WTC11 (cell line): ENCODE measurements around the gene SUSD4. TPM values are rescaled to one million over a fixed set of nuclear protein-coding genes. Genes with fewer than 3 reads are reported as not detected.

Source experiments
- ATAC-seq: fragments of 200-7000 bp; cut with Tn5 transposase; 2 replicates; pipeline ENCODE4 v1.10.0; 2021; ENCODE audit warnings: mild to moderate bottlenecking, moderate library complexity
- CTCF ChIA-PET: fragments of 300-600 bp; sonication (Branson Sonifier 250); formaldehyde crosslinking; loops from one replicate; lab custom pipeline; 2021; ENCODE audit warnings: antibody characterized with exemption; lab: Charles Lee
- POLR2A ChIA-PET: fragments of 350-600 bp; sonication (Branson Sonifier 250); formaldehyde crosslinking; loops from one replicate; lab custom pipeline; 2021; ENCODE audit warnings: antibody characterized with exemption; lab: Charles Lee
- DNase-seq: peaks from one replicate; pipeline ENCODE4 v3.0.0; 2021; ENCODE audit warnings: low spot score
- H3K27ac Mint-ChIP-seq: 2 replicates; pipeline ENCODE4 v1.8.0; 2021; ENCODE audit warnings: mixed read lengths
- H3K27me3 Mint-ChIP-seq: 2 replicates; pipeline ENCODE4 v1.8.0; 2021; ENCODE audit warnings: low read depth, mild to moderate bottlenecking, moderate library complexity, mixed read lengths
- H3K36me3 Mint-ChIP-seq: 2 replicates; pipeline ENCODE4 v1.8.0; 2021; ENCODE audit warnings: mixed read lengths
- H3K4me1 Mint-ChIP-seq: 2 replicates; pipeline ENCODE4 v1.8.0; 2022; ENCODE audit warnings: mixed read lengths
- H3K4me3 Mint-ChIP-seq: 2 replicates; pipeline ENCODE4 v1.8.0; 2021; ENCODE audit warnings: mild to moderate bottlenecking, moderate library complexity, mixed read lengths
- H3K9me3 Mint-ChIP-seq: 2 replicates; pipeline ENCODE4 v1.8.0; 2021; ENCODE audit warnings: mixed read lengths
- ATF3 ChIP-seq: sonication (generic); formaldehyde crosslinking; conservative IDR thresholded peaks from 2 replicates; pipeline ENCODE4 v1.8.1; 2022; ENCODE audit warnings: mild to moderate bottlenecking, missing genetic modification reagents
- CREB1 ChIP-seq: sonication (generic); formaldehyde crosslinking; IDR thresholded peaks from 2 replicates; pipeline ENCODE4 v1.8.0; 2023; ENCODE audit warnings: mild to moderate bottlenecking, missing genetic modification reagents
- E2F5 ChIP-seq: sonication (generic); formaldehyde crosslinking; IDR thresholded peaks from 2 replicates; pipeline ENCODE4 v1.8.1; 2022; ENCODE audit warnings: mild to moderate bottlenecking, moderate library complexity, missing genetic modification reagents
- ERG ChIP-seq: fragments of 250-450 bp; sonication (Bioruptor Pico); IDR thresholded peaks from 2 replicates; pipeline ENCODE4 v1.8.0; 2021; ENCODE audit warnings: mild to moderate bottlenecking
- HMGA2 ChIP-seq: fragments of 250-450 bp; sonication (Bioruptor Pico); IDR thresholded peaks from 2 replicates; pipeline ENCODE4 v1.4.0; 2021; ENCODE audit warnings: mild to moderate bottlenecking, moderate library complexity
- IRF1 ChIP-seq: sonication (generic); formaldehyde crosslinking; IDR thresholded peaks from 2 replicates; pipeline ENCODE4 v1.8.0; 2023; ENCODE audit warnings: missing genetic modification reagents
- JUN ChIP-seq: sonication (generic); formaldehyde crosslinking; IDR thresholded peaks from 2 replicates; pipeline ENCODE4 v1.8.0; 2023; ENCODE audit warnings: mild to moderate bottlenecking, missing genetic modification reagents
- KAT7 ChIP-seq: sonication (generic); formaldehyde crosslinking; IDR thresholded peaks from 2 replicates; pipeline ENCODE4 v1.8.1; 2023; ENCODE audit warnings: missing genetic modification reagents, mild to moderate bottlenecking, borderline replicate concordance
- NR2C2 ChIP-seq: sonication (generic); formaldehyde crosslinking; IDR thresholded peaks from 2 replicates; pipeline ENCODE4 v1.8.0; 2022; ENCODE audit warnings: mild to moderate bottlenecking, missing genetic modification reagents
- RELA ChIP-seq: sonication (generic); formaldehyde crosslinking; IDR thresholded peaks from 2 replicates; pipeline ENCODE4 v1.8.1; 2022; ENCODE audit warnings: missing genetic modification reagents, mild to moderate bottlenecking, borderline replicate concordance
- TCF7 ChIP-seq: sonication (generic); formaldehyde crosslinking; IDR thresholded peaks from 2 replicates; pipeline ENCODE4 v1.8.0; 2022; ENCODE audit warnings: mild to moderate bottlenecking, low read depth, missing genetic modification reagents, moderate library complexity
- TEAD1 ChIP-seq: sonication (generic); formaldehyde crosslinking; IDR thresholded peaks from 2 replicates; pipeline ENCODE4 v1.8.0; 2022; ENCODE audit warnings: mild to moderate bottlenecking, missing genetic modification reagents
- TEAD4 ChIP-seq: sonication (generic); formaldehyde crosslinking; IDR thresholded peaks from 2 replicates; pipeline ENCODE4 v1.8.0; 2022; ENCODE audit warnings: mild to moderate bottlenecking, missing genetic modification reagents
- USF2 ChIP-seq: sonication (generic); formaldehyde crosslinking; IDR thresholded peaks from 2 replicates; pipeline ENCODE4 v1.8.1; 2023; ENCODE audit warnings: mild to moderate bottlenecking, missing genetic modification reagents, moderate library complexity
- ZNF232 ChIP-seq: sonication (generic); formaldehyde crosslinking; IDR thresholded peaks from 2 replicates; pipeline ENCODE4 v1.8.0; 2022; ENCODE audit warnings: mild to moderate bottlenecking, missing genetic modification reagents
- ZNF263 ChIP-seq: sonication (generic); formaldehyde crosslinking; IDR thresholded peaks from 2 replicates; pipeline ENCODE4 v1.8.1; 2022; ENCODE audit warnings: low read depth, mild to moderate bottlenecking, moderate library complexity, missing genetic modification reagents
- ZNF416 ChIP-seq: fragments of 250-450 bp; sonication (Bioruptor Pico); IDR thresholded peaks from 2 replicates; pipeline ENCODE4 v1.9.0; 2021; ENCODE audit warnings: mild to moderate bottlenecking, inconsistent platforms
- ZNF512 ChIP-seq: sonication (generic); formaldehyde crosslinking; IDR thresholded peaks from 2 replicates; pipeline ENCODE4 v1.8.1; 2022; ENCODE audit warnings: missing genetic modification reagents, borderline replicate concordance
- total RNA-seq: library from RNA; stranded (reverse); gene quantifications from 3 replicates; pipeline ENCODE4 v1.2.3, GENCODE V29; 2021
- TF ChIP-seq, protein P1 (sequence below): fragments of 250-450 bp; sonication (Bioruptor Pico); conservative IDR thresholded peaks from 2 replicates; pipeline ENCODE4 v1.9.0; 2021; ENCODE audit warnings: mild to moderate bottlenecking
- TF ChIP-seq, protein P2 (sequence below): sonication (generic); formaldehyde crosslinking; IDR thresholded peaks from 2 replicates; pipeline ENCODE4 v1.8.0; 2022; ENCODE audit warnings: mild to moderate bottlenecking, missing genetic modification reagents
- TF ChIP-seq, protein P3 (sequence below): sonication (generic); formaldehyde crosslinking; IDR thresholded peaks from 2 replicates; pipeline ENCODE4 v1.8.0; 2022; ENCODE audit warnings: missing genetic modification reagents
- TF ChIP-seq, protein P4 (sequence below): fragments of 250-450 bp; sonication (Bioruptor Pico); IDR thresholded peaks from 2 replicates; pipeline ENCODE4 v1.9.0; 2021; ENCODE audit warnings: moderate library complexity, mild to moderate bottlenecking, inconsistent platforms, borderline replicate concordance

SUSD4 gene
- total RNA-seq, 1 experiment from 2014 or later: 1.8 TPM

DNA sequence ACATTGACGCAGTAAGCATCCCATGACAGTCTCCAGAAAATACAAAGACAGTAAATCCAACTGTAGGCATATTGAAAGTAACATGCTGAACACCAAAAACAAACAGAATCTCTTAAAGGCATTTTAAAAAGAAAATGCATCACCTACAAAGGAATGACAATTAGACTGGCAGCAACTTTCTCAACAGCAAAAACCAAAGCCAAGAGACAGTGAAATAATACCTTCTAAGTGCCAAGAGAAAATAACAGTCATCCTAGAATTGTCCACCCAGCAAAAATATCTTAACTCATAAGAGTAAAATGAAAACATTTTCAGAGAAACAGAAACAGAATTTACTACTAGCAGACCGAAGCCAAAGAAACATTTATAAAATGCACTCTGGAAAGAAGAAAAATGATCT lies 49.2 kb upstream of the SUSD4 start (continued):
- TF ChIP-seq, protein P1, sequence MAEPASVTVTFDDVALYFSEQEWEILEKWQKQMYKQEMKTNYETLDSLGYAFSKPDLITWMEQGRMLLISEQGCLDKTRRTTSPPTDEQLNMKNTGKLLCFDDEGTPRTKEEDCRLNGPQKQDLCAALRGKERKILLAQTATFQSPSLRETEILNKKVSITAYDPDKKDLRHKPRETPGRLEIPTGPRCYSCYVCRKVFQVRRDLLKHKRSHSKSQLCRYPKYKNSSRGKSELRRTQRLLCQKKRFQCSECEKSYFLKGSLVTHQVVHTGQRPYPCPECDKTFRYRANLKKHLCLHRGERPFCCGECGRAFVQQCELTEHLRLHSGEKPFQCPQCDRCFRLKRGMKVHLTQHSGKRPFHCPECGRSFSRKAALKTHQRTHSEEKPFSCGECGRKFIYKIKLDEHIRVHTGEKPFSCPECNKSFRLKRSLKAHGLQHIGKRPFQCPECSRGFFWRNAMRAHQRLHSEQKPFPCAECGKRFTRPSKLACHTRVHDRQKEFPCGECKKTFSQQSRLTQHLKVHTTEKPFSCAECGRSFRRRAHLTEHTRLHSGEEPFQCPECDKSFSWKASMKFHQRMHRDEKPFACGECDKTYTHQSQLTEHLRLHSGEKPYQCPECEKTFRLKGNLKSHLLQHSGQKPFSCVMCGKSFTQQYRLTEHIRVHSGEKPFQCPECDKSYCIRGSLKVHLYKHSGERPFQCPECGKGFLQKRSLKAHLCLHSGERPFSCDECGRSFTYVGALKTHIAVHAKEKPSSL: no peak
- TF ChIP-seq RELA (CRISPR knock-in tag): no peak
- TF ChIP-seq, protein P2, sequence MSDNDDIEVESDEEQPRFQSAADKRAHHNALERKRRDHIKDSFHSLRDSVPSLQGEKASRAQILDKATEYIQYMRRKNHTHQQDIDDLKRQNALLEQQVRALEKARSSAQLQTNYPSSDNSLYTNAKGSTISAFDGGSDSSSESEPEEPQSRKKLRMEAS (CRISPR knock-in tag): no peak
- TF ChIP-seq, protein P3, sequence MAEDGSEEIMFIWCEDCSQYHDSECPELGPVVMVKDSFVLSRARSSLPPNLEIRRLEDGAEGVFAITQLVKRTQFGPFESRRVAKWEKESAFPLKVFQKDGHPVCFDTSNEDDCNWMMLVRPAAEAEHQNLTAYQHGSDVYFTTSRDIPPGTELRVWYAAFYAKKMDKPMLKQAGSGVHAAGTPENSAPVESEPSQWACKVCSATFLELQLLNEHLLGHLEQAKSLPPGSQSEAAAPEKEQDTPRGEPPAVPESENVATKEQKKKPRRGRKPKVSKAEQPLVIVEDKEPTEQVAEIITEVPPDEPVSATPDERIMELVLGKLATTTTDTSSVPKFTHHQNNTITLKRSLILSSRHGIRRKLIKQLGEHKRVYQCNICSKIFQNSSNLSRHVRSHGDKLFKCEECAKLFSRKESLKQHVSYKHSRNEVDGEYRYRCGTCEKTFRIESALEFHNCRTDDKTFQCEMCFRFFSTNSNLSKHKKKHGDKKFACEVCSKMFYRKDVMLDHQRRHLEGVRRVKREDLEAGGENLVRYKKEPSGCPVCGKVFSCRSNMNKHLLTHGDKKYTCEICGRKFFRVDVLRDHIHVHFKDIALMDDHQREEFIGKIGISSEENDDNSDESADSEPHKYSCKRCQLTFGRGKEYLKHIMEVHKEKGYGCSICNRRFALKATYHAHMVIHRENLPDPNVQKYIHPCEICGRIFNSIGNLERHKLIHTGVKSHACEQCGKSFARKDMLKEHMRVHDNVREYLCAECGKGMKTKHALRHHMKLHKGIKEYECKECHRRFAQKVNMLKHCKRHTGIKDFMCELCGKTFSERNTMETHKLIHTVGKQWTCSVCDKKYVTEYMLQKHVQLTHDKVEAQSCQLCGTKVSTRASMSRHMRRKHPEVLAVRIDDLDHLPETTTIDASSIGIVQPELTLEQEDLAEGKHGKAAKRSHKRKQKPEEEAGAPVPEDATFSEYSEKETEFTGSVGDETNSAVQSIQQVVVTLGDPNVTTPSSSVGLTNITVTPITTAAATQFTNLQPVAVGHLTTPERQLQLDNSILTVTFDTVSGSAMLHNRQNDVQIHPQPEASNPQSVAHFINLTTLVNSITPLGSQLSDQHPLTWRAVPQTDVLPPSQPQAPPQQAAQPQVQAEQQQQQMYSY (CRISPR knock-in tag): no peak
- TF ChIP-seq, protein P4, sequence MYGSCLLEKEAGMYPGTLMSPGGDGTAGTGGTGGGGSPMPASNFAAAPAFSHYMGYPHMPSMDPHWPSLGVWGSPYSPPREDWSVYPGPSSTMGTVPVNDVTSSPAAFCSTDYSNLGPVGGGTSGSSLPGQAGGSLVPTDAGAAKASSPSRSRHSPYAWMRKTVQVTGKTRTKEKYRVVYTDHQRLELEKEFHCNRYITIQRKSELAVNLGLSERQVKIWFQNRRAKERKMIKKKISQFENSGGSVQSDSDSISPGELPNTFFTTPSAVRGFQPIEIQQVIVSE: no peak
- no peak for TF ChIP-seq ZNF512 (CRISPR knock-in tag)
- TF ChIP-seq, all 79 proteins: peak for 0

GRCh38 chr1:223411710-223412109 lies 47.7 kb upstream of the SUSD4 start:
- Mint-ChIP-seq H3K4me3 (no peak overlapping the region), H3K27ac (no peak overlapping the region), H3K36me3 (no peaks in the 10 kb centered on the region), H3K9me3 (no peaks in the 10 kb centered on the region; the same call in 1 of the 2 replicates), H3K27me3 (no peaks in the 10 kb centered on the region), H3K4me1 (no peaks in the 10 kb centered on the region)
- CTCF ChIA-PET: no interaction called here
- POLR2A ChIA-PET: no interaction called here
- DNase-seq (no peak), ATAC-seq (no peak)
- TF ChIP-seq TEAD4 (CRISPR knock-in tag) (no peak), TEAD1 (CRISPR knock-in tag) (no peak), ZNF416 (no peak), ZNF232 (CRISPR knock-in tag) (no peak), ZNF263 (CRISPR knock-in tag) (no peak), ATF3 (CRISPR knock-in tag) (no peak), USF2 (no peak), HMGA2 (CRISPR knock-in tag) (no peak), RELA (CRISPR knock-in tag) (no peak), ERG (CRISPR knock-in tag) (no peak), IRF1 (CRISPR knock-in tag) (no peak), TCF7 (CRISPR knock-in tag) (no peak), JUN (no peak), NR2C2 (CRISPR knock-in tag) (no peak), CREB1 (CRISPR knock-in tag) (no peak), E2F5 (CRISPR knock-in tag) (no peak), KAT7 (CRISPR knock-in tag) (no peak)
